Measurements from ENCODE around the gene OR51B6.

- TF ChIP-seq CTCF (IDR thresholded peaks at IDR 0.05) (no peak), EP300 (IDR thresholded peaks at IDR 0.05) (no peak), POLR2A (IDR thresholded peaks at IDR 0.05; ENCODE audit: low read depth) (no peak)
Observed at GRCh38 chr11:5364214-5364613, 12.9 kb downstream of the OR51B6 start.

Data from esophagus muscularis mucosa (tissue), 4 donors.